ENCODE measurements around the gene RAD51C. TPM values are rescaled to one million over a fixed set of nuclear protein-coding genes. Genes with fewer than 3 reads are reported as not detected.

RAD51C gene
- total and polyA plus RNA-seq, 9 of the 15 experiments (the other 6 are each of a cell fraction or from before 2014, with no cell fraction given), result 93.9 to 341 (median 135) TPM

- TF ChIP-seq ATF2 (CRISPR knock-in tag; IDR thresholded peaks at IDR 0.05) (no peak), PBX2 (CRISPR knock-in tag; IDR thresholded peaks at IDR 0.05; ENCODE audit: low read depth) (no peak), PBX2 (tag; conservative IDR thresholded peaks at IDR 0.05; ENCODE audit: low read depth) (no peak), AFF1 (IDR thresholded peaks at IDR 0.05; ENCODE audit: low read depth in 1 of 2, partially characterized antibody in 2 of 2) (no peak), USF1 (CRISPR knock-in tag; IDR thresholded peaks at IDR 0.05) (no peak), HINFP (tag; conservative IDR thresholded peaks at IDR 0.05; ENCODE audit: low read depth) (no peak), CEBPB (tag; IDR thresholded peaks at IDR 0.05) (no peak), NEUROD1 (IDR thresholded peaks at IDR 0.05; ENCODE audit: borderline replicate concordance, low read depth, low read length, partially characterized antibody) (peak; percentile 39), MXD1 (CRISPR knock-in tag; IDR thresholded peaks at IDR 0.05; ENCODE audit: borderline replicate concordance, poor library complexity, severe bottlenecking) (no peak), ZNF384 (IDR thresholded peaks at IDR 0.05; ENCODE audit: low read depth, low read length) (no peak), GATAD2B (IDR thresholded peaks at IDR 0.05; ENCODE audit: borderline replicate concordance) (no peak), KDM4B (IDR thresholded peaks at IDR 0.05; ENCODE audit: borderline replicate concordance in 2 of 2, low read depth in 1 of 2) (no peak), ZNF217 (CRISPR knock-in tag; IDR thresholded peaks at IDR 0.05) (no peak), MEIS2 (IDR thresholded peaks at IDR 0.05; ENCODE audit: partially characterized antibody) (no peak), ZNF23 (CRISPR knock-in tag; IDR thresholded peaks at IDR 0.05) (no peak)
These were observed 63.3 kb downstream of the RAD51C start, which contains the start of gene PPM1E (continued) for GRCh38 chr17:58755577-58756245.

All from K562 (cell line).